HepG2 (cell line): ENCODE data around the gene RAB3D. TPM values are rescaled to one million over a fixed set of nuclear protein-coding genes. Genes with fewer than 3 reads are reported as not detected.

Experiments
- AKAP8 ChIP-seq: sonication (generic); formaldehyde crosslinking; IDR thresholded peaks from 2 replicates; pipeline ENCODE4 v1.5.1; 2020; ENCODE audit warnings: mild to moderate bottlenecking, missing genetic modification reagents
- ARNT ChIP-seq: fragments of 450-650 bp; IDR thresholded peaks from 2 replicates; pipeline ENCODE4 v1.6.1; 2017
- CCAR2 ChIP-seq: fragments of 200-400 bp; formaldehyde crosslinking; optimal IDR thresholded peaks from 2 replicates; pipeline ENCODE3; 2018; ENCODE audit warnings: low read depth, mild to moderate bottlenecking, low read length, moderate library complexity
- CEBPG ChIP-seq: IDR thresholded peaks from 2 replicates; pipeline ENCODE4 v1.6.1; 2016
- FOSL1 ChIP-seq: sonication (generic); formaldehyde crosslinking; IDR thresholded peaks from 2 replicates; pipeline ENCODE4 v1.9.0; 2021; ENCODE audit warnings: missing genetic modification reagents, borderline replicate concordance
- GFI1 ChIP-seq: sonication (generic); formaldehyde crosslinking; IDR thresholded peaks from 2 replicates; pipeline ENCODE4 v1.5.0; 2020; ENCODE audit warnings: missing genetic modification reagents, mild to moderate bottlenecking, borderline replicate concordance
- HMG20A ChIP-seq: IDR thresholded peaks from 2 replicates; pipeline ENCODE4 v1.6.1; 2016; ENCODE audit warnings: borderline replicate concordance
- HNRNPUL1 ChIP-seq: fragments of 200-400 bp; formaldehyde crosslinking; IDR thresholded peaks from 2 replicates; pipeline ENCODE4 v1.6.1; 2017; ENCODE audit warnings: low read depth, mild to moderate bottlenecking, low read length, moderate library complexity
- ISX ChIP-seq: sonication (generic); formaldehyde crosslinking; conservative IDR thresholded peaks from 2 replicates; pipeline ENCODE4 v1.5.0; 2020; ENCODE audit warnings: missing genetic modification reagents
- KAT8 ChIP-seq: IDR thresholded peaks from 2 replicates; pipeline ENCODE4 v1.6.1; 2016; ENCODE audit warnings: missing genetic modification reagents, missing compliant biosample characterization
- MATR3 ChIP-seq: sonication (generic); formaldehyde crosslinking; IDR thresholded peaks from 2 replicates; pipeline ENCODE4 v1.4.0; 2020; ENCODE audit warnings: missing genetic modification reagents
- NR2F6 ChIP-seq, 2 experiments: IDR thresholded peaks; 2 replicates each; pipeline ENCODE4 v1.6.1; 2016; ENCODE audit warnings: antibody characterized with exemption in 1 of 2, mild to moderate bottlenecking in 1 of 2
- PCBP1 ChIP-seq: fragments of 200-400 bp; formaldehyde crosslinking; IDR thresholded peaks from 2 replicates; pipeline ENCODE4 v1.6.1; 2017; ENCODE audit warnings: mild to moderate bottlenecking, low read depth, low read length, borderline replicate concordance
- RFX5 ChIP-seq: IDR thresholded peaks from 2 replicates; pipeline ENCODE4 v1.6.1; 2011; ENCODE audit warnings: low read depth, low read length, improper control_type of control experiment
- SMC3 ChIP-seq: IDR thresholded peaks from 2 replicates; pipeline ENCODE4 v1.6.1; 2011; ENCODE audit warnings: low read length, improper control_type of control experiment
- SRSF4 ChIP-seq: fragments of 200-400 bp; formaldehyde crosslinking; IDR thresholded peaks from one replicate; pipeline ENCODE4 v1.6.1; 2018; ENCODE audit warnings: mild to moderate bottlenecking, low read depth, low read length, moderate library complexity; ENCODE audit not compliant: poor library complexity, severe bottlenecking
- TAF15 ChIP-seq: fragments of 200-400 bp; formaldehyde crosslinking; IDR thresholded peaks from one replicate; pipeline ENCODE4 v1.6.1; 2018; ENCODE audit warnings: mild to moderate bottlenecking, low read depth, low read length; ENCODE audit not compliant: poor library complexity, severe bottlenecking
- THYN1 ChIP-seq: sonication (generic); formaldehyde crosslinking; IDR thresholded peaks from 2 replicates; pipeline ENCODE4 v1.8.1; 2023; ENCODE audit warnings: low read depth, mild to moderate bottlenecking, moderate library complexity, missing genetic modification reagents, borderline replicate concordance
- ZBTB38 ChIP-seq: sonication (generic); formaldehyde crosslinking; IDR thresholded peaks from 2 replicates; pipeline ENCODE4 v1.5.1; 2020; ENCODE audit warnings: mild to moderate bottlenecking, missing genetic modification reagents
- ZMYM2 ChIP-seq: sonication (generic); formaldehyde crosslinking; IDR thresholded peaks from 2 replicates; pipeline ENCODE4 v1.8.0; 2022; ENCODE audit warnings: mild to moderate bottlenecking, missing genetic modification reagents
- ZMYM3 ChIP-seq: sonication (generic); formaldehyde crosslinking; IDR thresholded peaks from 2 replicates; pipeline ENCODE4 v1.5.1; 2020; ENCODE audit warnings: mild to moderate bottlenecking, missing genetic modification reagents
- ZMYM4 ChIP-seq: sonication (generic); formaldehyde crosslinking; IDR thresholded peaks from 2 replicates; pipeline ENCODE4 v1.8.1; 2023; ENCODE audit warnings: mild to moderate bottlenecking, missing genetic modification reagents
- ZNF564 ChIP-seq: sonication (generic); formaldehyde crosslinking; IDR thresholded peaks from 2 replicates; pipeline ENCODE4 v1.8.1; 2023; ENCODE audit warnings: mild to moderate bottlenecking, missing genetic modification reagents
- ZNF607 ChIP-seq: sonication (generic); formaldehyde crosslinking; IDR thresholded peaks from 2 replicates; pipeline ENCODE4 v1.5.1; 2020; ENCODE audit warnings: missing genetic modification reagents, mild to moderate bottlenecking, borderline replicate concordance
- ZNF619 ChIP-seq: sonication (generic); formaldehyde crosslinking; IDR thresholded peaks from 2 replicates; pipeline ENCODE4 v1.4.0; 2020; ENCODE audit warnings: mild to moderate bottlenecking, missing genetic modification reagents
- polyA plus RNA-seq, 8 experiments: library from polyadenylated mRNA; depleted of rRNA in 3 of 8; stranded (reverse) in 7 of 8; unstranded in 1 of 8; fragments of >200 nt; fragmentation: Illumina TruSeq in 4 of 8; extraction: Trizol in 4 of 8; gene quantifications; 2 replicates each; pipeline versions ENCODE4 v1.2.1 to v1.2.3, GENCODE V29; 2011 to 2016; ENCODE audit warnings: low read depth in 4 of 8, missing spikeins in 1 of 8, mixed read lengths in 1 of 8; ENCODE audit not compliant: insufficient read depth in 1 of 8
- total RNA-seq, 5 experiments: library from RNA; depleted of rRNA; stranded (reverse); fragments of >200 nt; fragmentation: Illumina TruSeq; extraction: Trizol; gene quantifications; 2 replicates each; pipeline ENCODE4 v1.2.3, GENCODE V29; 2016; ENCODE audit warnings: low read depth in 1 of 5
- TF ChIP-seq, protein P1 (sequence below): sonication (generic); formaldehyde crosslinking; IDR thresholded peaks from 2 replicates; pipeline ENCODE4 v1.4.0; 2020; ENCODE audit warnings: low read depth, mild to moderate bottlenecking, missing genetic modification reagents
- TF ChIP-seq, protein P2 (sequence below): sonication (generic); formaldehyde crosslinking; IDR thresholded peaks from 2 replicates; pipeline ENCODE4 v1.4.0; 2020; ENCODE audit warnings: low read depth, missing genetic modification reagents
- TF ChIP-seq, protein P3 (sequence below): IDR thresholded peaks from 2 replicates; pipeline ENCODE4 v1.6.1; 2016; ENCODE audit warnings: low read depth, borderline replicate concordance

RAB3D gene
- total and polyA plus RNA-seq, 2 of the 13 experiments (the other 11 are each of a cell fraction or from before 2014, with no cell fraction given) = 2.0 to 16.1 TPM

GRCh38 chr19:11339254-11340098, at the start of gene RAB3D (continued):
- TF ChIP-seq PCBP1 (no peak), HNRNPUL1 (no peak), ZMYM2 (no peak), CCAR2 (no peak), ZMYM3 (CRISPR knock-in tag) (no peak), ZMYM4 (CRISPR knock-in tag) (no peak), ARNT (no peak), MATR3 (no peak), TAF15 (no peak), ZNF607 (no peak), SRSF4 (no peak), NR2F6 (IDR thresholded peaks at IDR 0.05) (no peak), NR2F6 (CRISPR knock-in tag; IDR thresholded peaks at IDR 0.05) (peak; percentile 41; the same call in 1 of the 2 replicates), ZNF619 (CRISPR knock-in tag) (no peak), ISX (no peak), RFX5 (no peak), HMG20A (CRISPR knock-in tag) (no peak), CEBPG (CRISPR knock-in tag) (no peak), THYN1 (CRISPR knock-in tag) (no peak), ZNF564 (CRISPR knock-in tag) (no peak), AKAP8 (CRISPR knock-in tag) (no peak), KAT8 (CRISPR knock-in tag) (0 out of 2 replicates have a peak, but pooled peaks have one; percentile 12), FOSL1 (CRISPR knock-in tag) (no peak), GFI1 (peak; percentile 42; the same call in 1 of the 2 replicates), ZBTB38 (CRISPR knock-in tag) (peak; percentile 22; the same call in 1 of the 2 replicates), SMC3 (no peak)
- TF ChIP-seq, protein P1, sequence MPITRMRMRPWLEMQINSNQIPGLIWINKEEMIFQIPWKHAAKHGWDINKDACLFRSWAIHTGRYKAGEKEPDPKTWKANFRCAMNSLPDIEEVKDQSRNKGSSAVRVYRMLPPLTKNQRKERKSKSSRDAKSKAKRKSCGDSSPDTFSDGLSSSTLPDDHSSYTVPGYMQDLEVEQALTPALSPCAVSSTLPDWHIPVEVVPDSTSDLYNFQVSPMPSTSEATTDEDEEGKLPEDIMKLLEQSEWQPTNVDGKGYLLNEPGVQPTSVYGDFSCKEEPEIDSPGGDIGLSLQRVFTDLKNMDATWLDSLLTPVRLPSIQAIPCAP (CRISPR knock-in tag) = no peak
- TF ChIP-seq, protein P2, sequence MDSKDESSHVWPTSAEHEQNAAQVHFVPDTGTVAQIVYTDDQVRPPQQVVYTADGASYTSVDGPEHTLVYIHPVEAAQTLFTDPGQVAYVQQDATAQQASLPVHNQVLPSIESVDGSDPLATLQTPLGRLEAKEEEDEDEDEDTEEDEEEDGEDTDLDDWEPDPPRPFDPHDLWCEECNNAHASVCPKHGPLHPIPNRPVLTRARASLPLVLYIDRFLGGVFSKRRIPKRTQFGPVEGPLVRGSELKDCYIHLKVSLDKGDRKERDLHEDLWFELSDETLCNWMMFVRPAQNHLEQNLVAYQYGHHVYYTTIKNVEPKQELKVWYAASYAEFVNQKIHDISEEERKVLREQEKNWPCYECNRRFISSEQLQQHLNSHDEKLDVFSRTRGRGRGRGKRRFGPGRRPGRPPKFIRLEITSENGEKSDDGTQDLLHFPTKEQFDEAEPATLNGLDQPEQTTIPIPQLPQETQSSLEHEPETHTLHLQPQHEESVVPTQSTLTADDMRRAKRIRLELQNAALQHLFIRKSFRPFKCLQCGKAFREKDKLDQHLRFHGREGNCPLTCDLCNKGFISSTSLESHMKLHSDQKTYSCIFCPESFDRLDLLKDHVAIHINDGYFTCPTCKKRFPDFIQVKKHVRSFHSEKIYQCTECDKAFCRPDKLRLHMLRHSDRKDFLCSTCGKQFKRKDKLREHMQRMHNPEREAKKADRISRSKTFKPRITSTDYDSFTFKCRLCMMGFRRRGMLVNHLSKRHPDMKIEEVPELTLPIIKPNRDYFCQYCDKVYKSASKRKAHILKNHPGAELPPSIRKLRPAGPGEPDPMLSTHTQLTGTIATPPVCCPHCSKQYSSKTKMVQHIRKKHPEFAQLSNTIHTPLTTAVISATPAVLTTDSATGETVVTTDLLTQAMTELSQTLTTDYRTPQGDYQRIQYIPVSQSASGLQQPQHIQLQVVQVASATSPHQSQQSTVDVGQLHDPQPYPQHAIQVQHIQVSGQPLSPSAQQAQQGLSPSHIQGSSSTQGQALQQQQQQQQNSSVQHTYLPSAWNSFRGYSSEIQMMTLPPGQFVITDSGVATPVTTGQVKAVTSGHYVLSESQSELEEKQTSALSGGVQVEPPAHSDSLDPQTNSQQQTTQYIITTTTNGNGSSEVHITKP = no peak
- TF ChIP-seq, protein P3, sequence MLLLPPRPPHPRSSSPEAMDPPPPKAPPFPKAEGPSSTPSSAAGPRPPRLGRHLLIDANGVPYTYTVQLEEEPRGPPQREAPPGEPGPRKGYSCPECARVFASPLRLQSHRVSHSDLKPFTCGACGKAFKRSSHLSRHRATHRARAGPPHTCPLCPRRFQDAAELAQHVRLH (CRISPR knock-in tag) = no peak
